ENCODE measurements around the gene KBTBD12.
"Not testable (repeated sequence)": the region's sequence is repeated elsewhere in the genome, so short reads cannot be mapped to it uniquely, and the experiment has no call there.

Gene KBTBD12

GRCh38 chr3:127915115-127915936 is at the start of gene KBTBD12:
TSS of gene KBTBD12 (plus strand) at chr3:127915232. CDS start at chr3:127923062, 7,830 bp downstream.
- DNase-seq (ENCODE audit: low spot score): no peak

GRCh38 chr3:127865941-127866340 is 49.1 kb upstream of the KBTBD12 start:
- no peak for DNase-seq (ENCODE audit: low spot score)

GRCh38 chr3:127867412-127867811 is 47.6 kb upstream of the KBTBD12 start:
- DNase-seq (ENCODE audit: low spot score): no peak

GRCh38 chr3:127867986-127868385 is 47.0 kb upstream of the KBTBD12 start:
- no peak for DNase-seq (ENCODE audit: low spot score)

GRCh38 chr3:127870156-127870555 is 44.9 kb upstream of the KBTBD12 start:
- DNase-seq (ENCODE audit: low spot score): no peak

GRCh38 chr3:127874097-127874496 is 40.9 kb upstream of the KBTBD12 start:
- not testable (repeated sequence) for DNase-seq (ENCODE audit: low spot score)

- no peak for DNase-seq (ENCODE audit: low spot score)
Measured at GRCh38 chr3:127881586-127881985, 33.4 kb upstream of the KBTBD12 start.

- no peak for DNase-seq (ENCODE audit: low spot score)
Measured at GRCh38 chr3:127884041-127884440, 31.0 kb upstream of the KBTBD12 start.

GRCh38 chr3:127886231-127886955 is 28.6 kb upstream of the KBTBD12 start:
- no peak for DNase-seq (ENCODE audit: low spot score)

GRCh38 chr3:127886956-127887231 is 28.1 kb upstream of the KBTBD12 start:
- DNase-seq (ENCODE audit: low spot score): no peak

GRCh38 chr3:127887321-127887720 is 27.7 kb upstream of the KBTBD12 start:
- DNase-seq (ENCODE audit: low spot score): no peak

- no peak for DNase-seq (ENCODE audit: low spot score)
Measured at GRCh38 chr3:127888156-127888555, 26.9 kb upstream of the KBTBD12 start.

- no peak for DNase-seq (ENCODE audit: low spot score)
Measured at GRCh38 chr3:127888564-127889107, 26.4 kb upstream of the KBTBD12 start.

- DNase-seq (ENCODE audit: low spot score): no peak
Measured at GRCh38 chr3:127889461-127889863, 25.6 kb upstream of the KBTBD12 start.

GRCh38 chr3:127889976-127890650 is 24.9 kb upstream of the KBTBD12 start:
- DNase-seq (ENCODE audit: low spot score): no peak

GRCh38 chr3:127890651-127891290 is 24.3 kb upstream of the KBTBD12 start:
- DNase-seq (ENCODE audit: low spot score): not testable (repeated sequence)

GRCh38 chr3:127894481-127894880 is 20.6 kb upstream of the KBTBD12 start:
- no peak for DNase-seq (ENCODE audit: low spot score)

GRCh38 chr3:127899200-127899599 is 15.8 kb upstream of the KBTBD12 start:
- DNase-seq (ENCODE audit: low spot score): no peak

- DNase-seq (ENCODE audit: low spot score): no peak
Measured at GRCh38 chr3:127899766-127900165, 15.3 kb upstream of the KBTBD12 start.

GRCh38 chr3:127900536-127900935 is 14.5 kb upstream of the KBTBD12 start:
- DNase-seq (ENCODE audit: low spot score): no peak

- no peak for DNase-seq (ENCODE audit: low spot score)
Measured at GRCh38 chr3:127902486-127902885, 12.5 kb upstream of the KBTBD12 start.

Data from left forelimb (tissue), 1 donor.